Spleen (tissue), 7 donors: Measurements from ENCODE around the gene HMGXB3.

Experiments used
- POLR2A ChIP-seq, 3 donors: fragments of 450-650 bp; IDR thresholded peaks; one replicate each; pipeline ENCODE4 v1.5.1; 2017; ENCODE audit warnings: antibody characterized with exemption in 3 of 3, mild to moderate bottlenecking in 1 of 3
- TF ChIP-seq, protein P1 (sequence below), 11 experiments: fragments of 200-600 bp in 7 of 11; fragments of 450-650 bp in 4 of 11; sonication (generic) in 4 of 11; IDR thresholded peaks in 8 of 11; conservative IDR thresholded peaks in 3 of 11; 1 replicate in 7 of 11; 2 replicates in 4 of 11; pipeline versions ENCODE4 v1.4.0 to v1.8.0; 2016 to 2021; ENCODE audit warnings: antibody characterized with exemption in 11 of 11, inconsistent platforms in 4 of 11, mild to moderate bottlenecking in 1 of 11
- donor health status: DM: no; HTN: no; CAD: no; lungs with moderate emphysema.
- donor health status: DM: no; HTN: no; CAD: no.
- donor health status: DM: no; HTN: no; CAD: no.

GRCh38 chr5:150080696-150081435 is 80.3 kb downstream of the HMGXB3 start:
- TF ChIP-seq, protein P1, sequence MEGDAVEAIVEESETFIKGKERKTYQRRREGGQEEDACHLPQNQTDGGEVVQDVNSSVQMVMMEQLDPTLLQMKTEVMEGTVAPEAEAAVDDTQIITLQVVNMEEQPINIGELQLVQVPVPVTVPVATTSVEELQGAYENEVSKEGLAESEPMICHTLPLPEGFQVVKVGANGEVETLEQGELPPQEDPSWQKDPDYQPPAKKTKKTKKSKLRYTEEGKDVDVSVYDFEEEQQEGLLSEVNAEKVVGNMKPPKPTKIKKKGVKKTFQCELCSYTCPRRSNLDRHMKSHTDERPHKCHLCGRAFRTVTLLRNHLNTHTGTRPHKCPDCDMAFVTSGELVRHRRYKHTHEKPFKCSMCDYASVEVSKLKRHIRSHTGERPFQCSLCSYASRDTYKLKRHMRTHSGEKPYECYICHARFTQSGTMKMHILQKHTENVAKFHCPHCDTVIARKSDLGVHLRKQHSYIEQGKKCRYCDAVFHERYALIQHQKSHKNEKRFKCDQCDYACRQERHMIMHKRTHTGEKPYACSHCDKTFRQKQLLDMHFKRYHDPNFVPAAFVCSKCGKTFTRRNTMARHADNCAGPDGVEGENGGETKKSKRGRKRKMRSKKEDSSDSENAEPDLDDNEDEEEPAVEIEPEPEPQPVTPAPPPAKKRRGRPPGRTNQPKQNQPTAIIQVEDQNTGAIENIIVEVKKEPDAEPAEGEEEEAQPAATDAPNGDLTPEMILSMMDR (IDR thresholded peaks at IDR 0.05 in 8 of 11, conservative IDR thresholded peaks at IDR 0.05 in 3 of 11) = no peak
- TF ChIP-seq POLR2A (IDR thresholded peaks at IDR 0.05) = no peak
